ENCODE results near the gene DDX31. TPM values are rescaled to one million over a fixed set of nuclear protein-coding genes. Genes with fewer than 3 reads are reported as not detected.

Gene DDX31
- total RNA-seq, 4 donors from 2014 or later, result 10.2 to 18.3 (median 11.8) TPM

GRCh38 chr9:132669319-132669697, 475 bp downstream of the DDX31 start:
- peak overlapping the region; percentile 89 to 99 (median 94) for H3K4me3 ChIP-seq
- no peak for DNase-seq
- TF ChIP-seq POLR2A (IDR thresholded peaks at IDR 0.05), result no peak
- TF ChIP-seq CTCF (IDR thresholded peaks at IDR 0.05), result no peak
- H3K27me3 ChIP-seq, result no peaks in the 10 kb centered on the region
- peak overlapping the region; percentile 94 to 99 (median 98) for H3K27ac ChIP-seq
- H3K4me1 ChIP-seq, result peaks cover 21 to 57% (median 26%) of the 10 kb centered on the region in 3 donors
- H3K36me3 ChIP-seq, result peaks cover 0 to 9% (median 0%) of the 10 kb centered on the region in 3 donors
- no peaks in the 10 kb centered on the region for H3K9me3 ChIP-seq
- intact Hi-C loops (cut with DNase I), result no loop called here
- WGBS, 2 donors, result 0 to 2% methylated on average over 10 to 13 of the region's 13 CpGs

GRCh38 chr9:132663851-132664250, 5.9 kb downstream of the DDX31 start:
- no peak overlapping the region for H3K4me3 ChIP-seq
- TF ChIP-seq POLR2A (IDR thresholded peaks at IDR 0.05), result no peak
- no peak for TF ChIP-seq CTCF (IDR thresholded peaks at IDR 0.05)
- no peaks in the 10 kb centered on the region for H3K27me3 ChIP-seq
- H3K36me3 ChIP-seq, result peaks cover 0 to 47% (median 0%) of the 10 kb centered on the region in 3 donors
- intact Hi-C loops (cut with DNase I), result no loop called here
- no peak for DNase-seq
- H3K4me1 ChIP-seq, result peaks cover 0 to 14% (median 3%) of the 10 kb centered on the region in 3 donors
- no peaks in the 10 kb centered on the region for H3K9me3 ChIP-seq
- WGBS, 2 donors, result 88 to 96% methylated on average over 2 of the region's 2 CpGs
- H3K27ac ChIP-seq, result no peak overlapping the region

GRCh38 chr9:132663117-132663516, 6.7 kb downstream of the DDX31 start:
- Histone ChIP-seq H3K4me1 (peaks cover 0 to 6% (median 0%) of the 10 kb centered on the region in 3 donors), H3K27ac (no peak overlapping the region), H3K36me3 (peaks cover 0 to 54% (median 0%) of the 10 kb centered on the region in 3 donors), H3K9me3 (no peaks in the 10 kb centered on the region), H3K27me3 (no peaks in the 10 kb centered on the region), H3K4me3 (no peak overlapping the region)
- intact Hi-C loops (cut with DNase I), result no loop called here
- DNase-seq, result no peak
- WGBS, 2 donors, result 85 to 88% methylated on average over 10 of the region's 11 CpGs
- TF ChIP-seq CTCF (IDR thresholded peaks at IDR 0.05), result no peak

- H3K36me3 ChIP-seq, result peaks cover 0 to 62% (median 0%) of the 10 kb centered on the region in 3 donors
- H3K9me3 ChIP-seq, result no peaks in the 10 kb centered on the region
- no peak for DNase-seq
- 77 to 87% methylated on average over 12 of the region's 12 CpGs for WGBS, 2 donors
- H3K27ac ChIP-seq, result no peak overlapping the region
- intact Hi-C loops (cut with DNase I), result no loop called here
- no peak overlapping the region for H3K4me3 ChIP-seq
- no peak for TF ChIP-seq POLR2A (IDR thresholded peaks at IDR 0.05)
- no peak for TF ChIP-seq CTCF (IDR thresholded peaks at IDR 0.05)
- no peaks in the 10 kb centered on the region for H3K27me3 ChIP-seq
- no peaks in the 10 kb centered on the region for H3K4me1 ChIP-seq
Measured at GRCh38 chr9:132662152-132662945, 7.4 kb downstream of the DDX31 start.

- DNase-seq, result no peak
- H3K36me3 ChIP-seq, result peaks cover 0 to 89% (median 7%) of the 10 kb centered on the region in 3 donors
Measured at GRCh38 chr9:132656299-132656698, 13.5 kb downstream of the DDX31 start.

More at GRCh38 chr9:132656299-132656698, 13.5 kb downstream of the DDX31 start:
- no peaks in the 10 kb centered on the region for H3K27me3 ChIP-seq
- intact Hi-C loops (cut with DNase I), result no loop called here
- H3K4me1 ChIP-seq, result no peaks in the 10 kb centered on the region
- H3K9me3 ChIP-seq, result no peaks in the 10 kb centered on the region
- H3K27ac ChIP-seq, result no peak overlapping the region
- H3K4me3 ChIP-seq, result no peak overlapping the region
- WGBS, 2 donors, result 84 to 87% methylated on average over 7 of the region's 7 CpGs
- no peak for TF ChIP-seq CTCF (IDR thresholded peaks at IDR 0.05)
